ENCODE results near the gene ABCA6.
"Not testable (repeated sequence)": the region's sequence is repeated elsewhere in the genome, so short reads cannot be mapped to it uniquely, and the experiment has no call there.

Gene ABCA6

GRCh38 chr17:69078864-69079263, 62.8 kb downstream of the ABCA6 start:
- FAIRE-seq, result no peak
- no peak for DNase-seq (ENCODE audit: low spot score)

GRCh38 chr17:69075823-69076222, 65.9 kb downstream of the ABCA6 start:
- FAIRE-seq, result no peak
- DNase-seq (ENCODE audit: low spot score), result no peak

- DNase-seq (ENCODE audit: low spot score); FAIRE-seq: not testable (repeated sequence)
Observed at GRCh38 chr17:69073392-69073791, 68.3 kb downstream of the ABCA6 start.

GRCh38 chr17:69072803-69073256, 68.9 kb downstream of the ABCA6 start:
- not testable (repeated sequence) for FAIRE-seq

GRCh38 chr17:69071233-69071586, 70.5 kb downstream of the ABCA6 start:
- FAIRE-seq; DNase-seq (ENCODE audit: low spot score): not testable (repeated sequence)

More at GRCh38 chr17:69072803-69073256, 68.9 kb downstream of the ABCA6 start:
- not testable (repeated sequence) for DNase-seq (ENCODE audit: low spot score)

GRCh38 chr17:69070378-69071232, 71.1 kb downstream of the ABCA6 start:
- FAIRE-seq; DNase-seq (ENCODE audit: low spot score): not testable (repeated sequence)

GRCh38 chr17:69069226-69069750, 72.4 kb downstream of the ABCA6 start:
- FAIRE-seq (no peak), DNase-seq (ENCODE audit: low spot score) (no peak)

- no peak for FAIRE-seq
Observed at GRCh38 chr17:69067274-69068047, 74.2 kb downstream of the ABCA6 start.

GRCh38 chr17:69066482-69066881, 75.2 kb downstream of the ABCA6 start:
- no peak for DNase-seq (ENCODE audit: low spot score)
- no peak for FAIRE-seq

More at GRCh38 chr17:69067274-69068047, 74.2 kb downstream of the ABCA6 start:
- DNase-seq (ENCODE audit: low spot score), result no peak

GRCh38 chr17:69065113-69065512, 76.6 kb downstream of the ABCA6 start:
- DNase-seq (ENCODE audit: low spot score) (no peak), FAIRE-seq (no peak)

GRCh38 chr17:69064476-69064875, 77.2 kb downstream of the ABCA6 start:
- DNase-seq (ENCODE audit: low spot score), result no peak
- FAIRE-seq, result no peak

GRCh38 chr17:69064001-69064400, 77.7 kb downstream of the ABCA6 start:
- DNase-seq (ENCODE audit: low spot score), result no peak
- no peak for FAIRE-seq

- no peak for DNase-seq (ENCODE audit: low spot score)
Observed at GRCh38 chr17:69062860-69063581, 78.7 kb downstream of the ABCA6 start.

GRCh38 chr17:69061721-69062556, 79.8 kb downstream of the ABCA6 start:
- no peak for DNase-seq (ENCODE audit: low spot score)
- no peak for FAIRE-seq

More at GRCh38 chr17:69062860-69063581, 78.7 kb downstream of the ABCA6 start:
- FAIRE-seq, result no peak

GRCh38 chr17:69060822-69061221, 80.9 kb downstream of the ABCA6 start, which contains the start of gene ABCA9:
TSS of gene ABCA9 (minus strand) at chr17:69060927. CDS start at chr17:69051126, 9,801 bp downstream.
- FAIRE-seq, result no peak
- no peak for DNase-seq (ENCODE audit: low spot score)

GRCh38 chr17:69059458-69060175, 82.1 kb downstream of the ABCA6 start:
- FAIRE-seq (no peak), DNase-seq (ENCODE audit: low spot score) (no peak)

GRCh38 chr17:69058165-69058564, 83.5 kb downstream of the ABCA6 start:
- FAIRE-seq (no peak), DNase-seq (ENCODE audit: low spot score) (no peak)

GRCh38 chr17:69057280-69057679, 84.4 kb downstream of the ABCA6 start:
- DNase-seq (ENCODE audit: low spot score), result no peak
- FAIRE-seq, result no peak

- FAIRE-seq, result no peak
- DNase-seq (ENCODE audit: low spot score), result no peak
Observed at GRCh38 chr17:69056179-69056823, 85.4 kb downstream of the ABCA6 start.

All from RCC 7860 (cell line).